Stomach (tissue), 9 donors: ENCODE measurements around the gene CDH23. TPM values are rescaled to one million over a fixed set of nuclear protein-coding genes. Genes with fewer than 3 reads are reported as not detected.

ENCODE experiments used
- DNase-seq, 2 donors: peaks; one replicate each; pipeline versions ENCODE4 v3.0.0 to v3.0.0-alpha.2; 2013 to 2019
- H3K27ac ChIP-seq, 5 donors: fragments of 200-600 bp in 4 of 5; sonication (generic) in 4 of 5; one replicate each; pipeline ENCODE4 v1.5.1; 2013 to 2019; ENCODE audit warnings: mild to moderate bottlenecking in 1 of 5, moderate library complexity in 1 of 5
- H3K27me3 ChIP-seq, 3 donors: fragments of 200-600 bp; sonication (generic); one replicate each; pipeline ENCODE4 v1.5.1; 2017 to 2019; ENCODE audit warnings: mixed run types in 1 of 3
- H3K36me3 ChIP-seq, 4 donors: fragments of 200-600 bp; sonication (generic); 1 replicate in 3 of 4; 2 replicates in 1 of 4; pipeline ENCODE4 v1.5.1; 2016 to 2019
- H3K4me1 ChIP-seq, 4 donors: fragments of 200-600 bp; sonication (generic); one replicate each; pipeline ENCODE4 v1.5.1; 2016 to 2019
- H3K4me3 ChIP-seq, 4 donors: fragments of 200-600 bp; sonication (generic) in 3 of 4; one replicate each; pipeline ENCODE4 v1.5.1; 2016 to 2019; ENCODE audit warnings: mild to moderate bottlenecking in 1 of 4
- H3K9me3 ChIP-seq, 4 donors: fragments of 200-600 bp; sonication (generic); one replicate each; pipeline ENCODE4 v1.5.1; 2016 to 2019
- CTCF ChIP-seq, 7 experiments: fragments of 450-650 bp in 4 of 7; fragments of 200-600 bp in 3 of 7; sonication (generic) in 3 of 7; IDR thresholded peaks; one replicate each; pipeline ENCODE4 v1.5.1; 2016 to 2019; ENCODE audit warnings: antibody characterized with exemption in 7 of 7, control low read depth in 2 of 7, mild to moderate bottlenecking in 1 of 7
- EP300 ChIP-seq: sonication (generic); formaldehyde crosslinking; IDR thresholded peaks from one replicate; pipeline ENCODE4 v1.6.1; 2017; ENCODE audit warnings: antibody characterized with exemption
- POLR2A ChIP-seq, 4 donors: fragments of 450-650 bp; IDR thresholded peaks; one replicate each; pipeline ENCODE4 v1.6.1; 2016; ENCODE audit warnings: antibody characterized with exemption in 4 of 4, control low read depth in 2 of 4, mild to moderate bottlenecking in 1 of 4, moderate library complexity in 1 of 4
- POLR2AphosphoS5 ChIP-seq, 3 donors: sonication (generic); formaldehyde crosslinking; IDR thresholded peaks; one replicate each; pipeline ENCODE4 v1.6.1; 2016; ENCODE audit warnings: antibody characterized with exemption in 3 of 3
- WGBS, 5 donors: extraction: QIAGEN DNeasy Blood & Tissue Kit in 3 of 5; methylation state at CpG; one replicate each; pipeline versions ENCODE4 v1.1.5 to v1.1.7; 2013 to 2018; 5-methylcytosine and 5-hydroxymethylcytosine counted together
- intact Hi-C: fragments of 100-400 bp; cut with DNase I; formaldehyde crosslinking; loops from one replicate; pipeline ENCODE4 v1.15.1; 2023; ENCODE audit warnings: low total_unique reads
- polyA plus RNA-seq, 3 donors: library from polyadenylated mRNA; stranded (reverse); fragments of 200-250 nt; gene quantifications; one replicate each; pipeline ENCODE4 v1.2.3, GENCODE V29; 2013
- total RNA-seq, 5 donors: library from RNA; depleted of rRNA; stranded (reverse); fragments of >200 nt; gene quantifications; one replicate each; pipeline versions ENCODE4 v1.1.0 to v1.2.3, GENCODE V29; 2014 to 2016
- donor health status: healthy with polysubstance abuse.
- donor health status: Bipolar disorder and iron deficiency.
- donor health status: healthy.

CDH23 gene
- total and polyA plus RNA-seq, 8 donors, result 0.31 to 8.2 (median 2.2) TPM

DNA sequence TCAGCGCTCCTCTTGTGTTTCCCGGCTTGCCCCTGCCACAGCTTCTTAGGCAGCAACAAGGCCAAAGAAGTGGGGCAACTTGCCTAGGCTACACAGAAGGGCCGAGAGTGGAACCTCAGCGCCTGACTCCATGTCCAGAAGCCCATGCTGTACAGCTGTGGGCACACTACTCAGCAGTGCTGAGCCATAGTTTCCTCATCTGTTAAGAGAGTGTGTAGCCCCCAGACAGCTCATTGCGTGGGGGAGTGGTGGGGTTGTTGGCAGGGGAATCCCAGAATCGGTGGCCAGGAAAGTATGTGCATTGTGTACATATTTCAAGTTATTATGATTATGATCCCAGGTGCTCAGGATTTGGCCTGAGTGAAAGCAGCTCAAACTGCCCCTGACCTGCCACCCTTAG, 96.2 kb downstream of the CDH23 start:
- Histone ChIP-seq H3K4me3 (no peak overlapping the region), H3K27ac (no peak overlapping the region), H3K36me3 (no peaks in the 10 kb centered on the region), H3K9me3 (peaks cover 0 to 14% (median 5%) of the 10 kb centered on the region in 4 donors), H3K27me3 (peaks cover 0 to 5% (median 0%) of the 10 kb centered on the region in 3 donors), H3K4me1 (no peaks in the 10 kb centered on the region)
- DNase-seq, result no peak
- TF ChIP-seq POLR2AphosphoS5 (IDR thresholded peaks at IDR 0.05) (no peak), EP300 (no peak), CTCF (IDR thresholded peaks at IDR 0.05) (no peak), POLR2A (IDR thresholded peaks at IDR 0.05) (no peak)
- intact Hi-C loops, result no loop called here
- WGBS, 5 donors, result 69 to 80% (median 77%) methylated on average over 6 of the region's 6 CpGs

DNA sequence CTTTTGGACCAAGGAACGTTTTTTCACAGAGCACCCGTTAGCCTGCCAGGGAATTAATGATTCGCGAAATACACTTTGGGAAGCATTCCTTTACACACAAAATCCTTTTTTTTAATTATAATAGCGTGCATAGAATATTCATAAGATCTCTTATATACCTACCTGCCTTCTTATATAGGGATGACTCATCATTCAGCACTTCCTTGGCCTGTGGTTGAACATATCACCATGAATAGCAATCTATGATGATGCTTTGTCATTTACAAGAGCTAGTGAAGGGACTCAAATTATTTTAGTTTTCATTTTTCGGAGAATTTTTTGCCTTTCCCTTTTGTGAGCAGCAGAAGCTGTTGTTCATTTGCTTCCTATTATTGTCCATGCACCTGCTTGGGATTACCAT, 97.0 kb downstream of the CDH23 start:
- 90 to 92% (median 91%) methylated on average over 6 of the region's 6 CpGs for WGBS, 5 donors
- no peak for DNase-seq
- intact Hi-C loops, result no loop called here
- no peak for TF ChIP-seq POLR2AphosphoS5 (IDR thresholded peaks at IDR 0.05)
- TF ChIP-seq CTCF (IDR thresholded peaks at IDR 0.05), result no peak
- no peak for TF ChIP-seq POLR2A (IDR thresholded peaks at IDR 0.05)
- no peak for TF ChIP-seq EP300
- Histone ChIP-seq H3K9me3 (peaks cover 0 to 12% (median 5%) of the 10 kb centered on the region in 4 donors), H3K27ac (no peak overlapping the region), H3K4me3 (no peak overlapping the region), H3K4me1 (no peaks in the 10 kb centered on the region), H3K27me3 (peaks cover 0 to 5% (median 0%) of the 10 kb centered on the region in 3 donors), H3K36me3 (no peaks in the 10 kb centered on the region)

DNA sequence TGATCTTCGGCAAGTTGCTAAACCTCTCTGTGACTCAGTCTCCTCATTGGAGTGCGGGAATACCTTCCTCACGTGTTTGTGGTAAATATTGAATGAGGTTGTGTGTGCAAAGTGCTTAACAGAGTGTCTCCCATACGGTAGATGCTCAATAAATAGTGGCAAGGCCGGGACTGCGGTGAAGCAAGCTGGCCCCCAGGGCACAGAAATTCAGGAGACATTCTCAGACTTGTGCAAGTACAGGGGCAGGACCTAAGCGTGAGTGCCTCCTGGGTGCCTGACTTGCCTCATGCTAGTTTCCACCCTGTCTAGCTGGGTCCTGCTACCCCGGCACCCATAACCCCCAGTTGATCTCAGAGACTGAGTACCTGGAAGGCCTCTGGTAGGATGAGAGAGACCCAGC, 97.8 kb downstream of the CDH23 start:
- Histone ChIP-seq H3K4me3 (no peak overlapping the region), H3K9me3 (peaks cover 0 to 5% (median 0%) of the 10 kb centered on the region in 4 donors), H3K36me3 (no peaks in the 10 kb centered on the region), H3K4me1 (no peaks in the 10 kb centered on the region), H3K27ac (no peak overlapping the region), H3K27me3 (peaks cover 0 to 5% (median 0%) of the 10 kb centered on the region in 3 donors)
- 87 to 93% (median 90%) methylated on average over 5 to 8 of the region's 8 CpGs for WGBS, 5 donors
- intact Hi-C loops, result no loop called here
- no peak for DNase-seq
- no peak for TF ChIP-seq CTCF (IDR thresholded peaks at IDR 0.05)

- intact Hi-C loops, result no loop called here
- no peaks in the 10 kb centered on the region for H3K9me3 ChIP-seq
- H3K27ac ChIP-seq, result no peak overlapping the region
- WGBS, 5 donors, result 57 to 65% (median 60%) methylated on average over 9 of the region's 9 CpGs
- H3K4me3 ChIP-seq, result no peak overlapping the region
- H3K4me1 ChIP-seq, result no peaks in the 10 kb centered on the region
- TF ChIP-seq EP300 (no peak), CTCF (IDR thresholded peaks at IDR 0.05) (no peak), POLR2A (IDR thresholded peaks at IDR 0.05) (no peak), POLR2AphosphoS5 (IDR thresholded peaks at IDR 0.05) (no peak)
- H3K27me3 ChIP-seq, result peaks cover 0 to 5% (median 0%) of the 10 kb centered on the region in 3 donors
- DNase-seq, result no peak
- no peaks in the 10 kb centered on the region for H3K36me3 ChIP-seq
These were observed 98.3 kb downstream of the CDH23 start for GRCh38 chr10:71494980-71495381.
